H1 (cell line): ENCODE data around the gene PITPNC1. TPM values are rescaled to one million over a fixed set of nuclear protein-coding genes. Genes with fewer than 3 reads are reported as not detected.

ENCODE experiments used
- CTCF ChIA-PET: fragments of 300-600 bp; sonication (Branson Sonifier 250); formaldehyde crosslinking; loops from one replicate; lab custom pipeline; 2021; ENCODE audit not compliant: partially characterized antibody; lab: Charles Lee
- POLR2A ChIA-PET: fragments of 300-600 bp; sonication (Branson Sonifier 250); formaldehyde crosslinking; loops from one replicate; lab custom pipeline; 2021; ENCODE audit warnings: inconsistent platforms; ENCODE audit not compliant: partially characterized antibody; lab: Charles Lee
- DNase-seq, 2 experiments: peaks; one replicate each; pipeline versions ENCODE4 v3.0.0 to v3.0.0-alpha.2; 2010 to 2022; ENCODE audit warnings: low spot score in 2 of 2, low read depth in 1 of 2, mixed read lengths in 1 of 2
- FAIRE-seq: peaks from 2 replicates; lab custom pipeline; 2011; peaks lifted over from hg19 to GRCh38; lab: Jason Lieb, UNC
- H2AFZ ChIP-seq: 2 replicates; pipeline ENCODE4 v1.8.1; 2012; ENCODE audit warnings: low read length, inconsistent platforms
- H2AK5ac ChIP-seq: 2 replicates; pipeline ENCODE4 v1.6.1; 2013; ENCODE audit warnings: low read depth, low read length
- H2BK120ac ChIP-seq: replicated peaks from 2 replicates; pipeline ENCODE3; 2013; ENCODE audit warnings: low read depth, low read length, inconsistent platforms
- H2BK12ac ChIP-seq: 2 replicates; pipeline ENCODE4 v1.6.1; 2013; ENCODE audit warnings: low read depth, low read length
- H2BK15ac ChIP-seq: 2 replicates; pipeline ENCODE4 v1.6.1; 2013; ENCODE audit warnings: low read length
- H2BK20ac ChIP-seq: 2 replicates; pipeline ENCODE4 v1.6.1; 2013; ENCODE audit warnings: low read length
- H2BK5ac ChIP-seq: 2 replicates; pipeline ENCODE4 v1.6.1; 2013; ENCODE audit warnings: low read depth, low read length
- H3K14ac ChIP-seq: 2 replicates; pipeline ENCODE4 v1.6.1; 2013; ENCODE audit warnings: inconsistent platforms; ENCODE audit not compliant: insufficient read length
- H3K18ac ChIP-seq: 2 replicates; pipeline ENCODE4 v1.6.1; 2013; ENCODE audit warnings: low read length; ENCODE audit errors: extremely low read depth
- H3K23ac ChIP-seq: 2 replicates; pipeline ENCODE4 v1.6.1; 2013; ENCODE audit warnings: inconsistent platforms; ENCODE audit not compliant: insufficient read length
- H3K23me2 ChIP-seq: 2 replicates; pipeline ENCODE4 v1.6.1; 2013; ENCODE audit warnings: low read depth, low read length
- H3K27ac ChIP-seq: 2 replicates; pipeline ENCODE4 v1.6.1; 2011; ENCODE audit warnings: low read depth, low read length, inconsistent platforms
- H3K27me3 ChIP-seq, 4 experiments: replicated peaks in 1 of 4; 1 replicate in 1 of 4; 2 replicates in 3 of 4; pipeline versions ENCODE4 v1.6.1 to v1.8.1; 2011 to 2013; ENCODE audit warnings: low read length in 3 of 4, mild to moderate bottlenecking in 3 of 4, inconsistent platforms in 2 of 4, mixed read lengths in 2 of 4, moderate library complexity in 1 of 4; ENCODE audit not compliant: control insufficient read depth in 3 of 4, insufficient read depth in 3 of 4; ENCODE audit errors: extremely low read depth in 1 of 4
- H3K36me3 ChIP-seq, 4 experiments: 2 replicates each; pipeline versions ENCODE4 v1.6.1 to v1.8.1; 2011 to 2013; ENCODE audit warnings: mild to moderate bottlenecking in 4 of 4, low read length in 3 of 4, moderate library complexity in 2 of 4, control low read depth in 1 of 4, inconsistent platforms in 1 of 4; ENCODE audit not compliant: insufficient read depth in 4 of 4, control insufficient read depth in 2 of 4
- H3K4ac ChIP-seq: replicated peaks from 2 replicates; pipeline ENCODE3; 2013; ENCODE audit warnings: low read length, low read depth, mixed read lengths, inconsistent platforms; ENCODE audit not compliant: insufficient read length
- H3K4me1 ChIP-seq, 4 experiments: replicated peaks in 1 of 4; 1 replicate in 1 of 4; 2 replicates in 3 of 4; pipeline versions ENCODE4 v1.6.1 to v1.8.1; 2011 to 2013; ENCODE audit warnings: low read length in 3 of 4, inconsistent platforms in 2 of 4, mixed read lengths in 1 of 4; ENCODE audit not compliant: insufficient read depth in 4 of 4, control insufficient read depth in 3 of 4
- H3K4me2 ChIP-seq, 2 experiments: 2 replicates each; pipeline versions ENCODE4 v1.6.1 to v1.8.1; 2011 to 2013; ENCODE audit warnings: low read depth in 2 of 2, low read length in 2 of 2, control low read depth in 1 of 2, inconsistent platforms in 1 of 2, mild to moderate bottlenecking in 1 of 2; ENCODE audit not compliant: insufficient read depth in 1 of 2
- H3K4me3 ChIP-seq, 4 experiments: fragments of 200-600, 300-600 bp in 1 of 4; sonication (generic), shearing (Covaris generic), sonication (Bioruptor Twin) in 1 of 4; 2 replicates each; pipeline versions ENCODE4 v1.5.1 to v1.8.1; 2011 to 2016; ENCODE audit warnings: low read length in 4 of 4, low read depth in 3 of 4, control low read depth in 2 of 4, inconsistent platforms in 2 of 4, mild to moderate bottlenecking in 2 of 4, mixed read lengths in 1 of 4, moderate library complexity in 1 of 4; ENCODE audit not compliant: insufficient read depth in 2 of 4; ENCODE audit errors: extremely low read depth in 1 of 4
- H3K56ac ChIP-seq: replicated peaks from 2 replicates; pipeline ENCODE3; 2013; ENCODE audit warnings: low read depth, mild to moderate bottlenecking, mixed read lengths, low read length, inconsistent platforms; ENCODE audit not compliant: insufficient read length
- H3K79me1 ChIP-seq: 2 replicates; pipeline ENCODE4 v1.6.1; 2013; ENCODE audit warnings: low read depth, low read length, control low read depth
- H3K79me2 ChIP-seq, 2 experiments: 2 replicates each; pipeline versions ENCODE4 v1.6.1 to v1.8.1; 2012 to 2013; ENCODE audit warnings: low read length in 2 of 2, mild to moderate bottlenecking in 2 of 2, inconsistent platforms in 1 of 2; ENCODE audit not compliant: insufficient read depth in 2 of 2, control insufficient read depth in 1 of 2
- H3K9ac ChIP-seq, 4 experiments: replicated peaks in 1 of 4; 1 replicate in 1 of 4; 2 replicates in 3 of 4; pipeline versions ENCODE4 v1.6.1 to v1.8.1; 2011 to 2013; ENCODE audit warnings: low read depth in 3 of 4, low read length in 3 of 4, control low read depth in 2 of 4, mild to moderate bottlenecking in 2 of 4, moderate library complexity in 2 of 4, inconsistent platforms in 1 of 4; ENCODE audit errors: extremely low read depth in 1 of 4
- H3K9me3 ChIP-seq, 2 experiments: 2 replicates each; pipeline versions ENCODE4 v1.6.1 to v1.8.1; 2012 to 2013; ENCODE audit warnings: mild to moderate bottlenecking in 2 of 2, moderate library complexity in 2 of 2, control low read depth in 1 of 2, inconsistent platforms in 1 of 2, low read depth in 1 of 2, low read length in 1 of 2, mixed read lengths in 1 of 2; ENCODE audit not compliant: insufficient read depth in 2 of 2
- H4K20me1 ChIP-seq, 2 experiments: replicated peaks in 1 of 2; 2 replicates each; pipeline versions ENCODE3 to v1.8.1; 2011 to 2013; ENCODE audit warnings: inconsistent platforms in 2 of 2, low read length in 2 of 2, mild to moderate bottlenecking in 1 of 2; ENCODE audit not compliant: insufficient read depth in 2 of 2, control insufficient read depth in 1 of 2
- H4K5ac ChIP-seq: 2 replicates; pipeline ENCODE4 v1.6.1; 2013; ENCODE audit warnings: low read length, low read depth, mixed read lengths, inconsistent platforms; ENCODE audit not compliant: insufficient read length
- H4K8ac ChIP-seq: 2 replicates; pipeline ENCODE4 v1.8.0; 2013; ENCODE audit warnings: mild to moderate bottlenecking, moderate library complexity, low read length, inconsistent platforms; ENCODE audit not compliant: insufficient read depth; ENCODE audit errors: extremely low read depth
- H4K91ac ChIP-seq: replicated peaks from 2 replicates; pipeline ENCODE3; 2013; ENCODE audit warnings: low read length, mixed read lengths, inconsistent platforms; ENCODE audit not compliant: insufficient read length
- ATF2 ChIP-seq: IDR thresholded peaks from 2 replicates; pipeline ENCODE4 v1.6.1; 2012; ENCODE audit warnings: low read length, inconsistent platforms
- CEBPB ChIP-seq: IDR thresholded peaks from 2 replicates; pipeline ENCODE4 v1.6.1; 2012; ENCODE audit warnings: low read depth, low read length
- E2F6 ChIP-seq: IDR thresholded peaks from 2 replicates; pipeline ENCODE4 v1.6.1; 2012; ENCODE audit warnings: inconsistent platforms
- EP300 ChIP-seq, 2 experiments: IDR thresholded peaks; 1 replicate in 1 of 2; 2 replicates in 1 of 2; pipeline ENCODE4 v1.6.1; 2011 to 2012; ENCODE audit warnings: low read depth in 2 of 2, low read length in 2 of 2, mild to moderate bottlenecking in 2 of 2, borderline replicate concordance in 1 of 2, inconsistent platforms in 1 of 2, moderate library complexity in 1 of 2
- JUN ChIP-seq: IDR thresholded peaks from 2 replicates; pipeline ENCODE4 v1.6.1; 2011; ENCODE audit warnings: low read depth, mild to moderate bottlenecking, improper control_type of control experiment, low read length
- JUND ChIP-seq: IDR thresholded peaks from 2 replicates; pipeline ENCODE4 v1.6.1; 2011; ENCODE audit warnings: mild to moderate bottlenecking, improper control_type of control experiment, low read length
- NANOG ChIP-seq: IDR thresholded peaks from 2 replicates; pipeline ENCODE4 v1.6.1; 2011; ENCODE audit warnings: low read length, low read depth, mild to moderate bottlenecking, inconsistent platforms; ENCODE audit not compliant: insufficient read depth, poor library complexity, severe bottlenecking
- POLR2AphosphoS5 ChIP-seq: IDR thresholded peaks from 2 replicates; pipeline ENCODE4 v1.6.1; 2011; ENCODE audit warnings: low read depth, low read length
- POU5F1 ChIP-seq: IDR thresholded peaks from 2 replicates; pipeline ENCODE4 v1.6.1; 2011; ENCODE audit warnings: low read depth, mild to moderate bottlenecking, low read length, moderate library complexity
- RXRA ChIP-seq: IDR thresholded peaks from 2 replicates; pipeline ENCODE4 v1.6.1; 2011; ENCODE audit warnings: low read depth, mild to moderate bottlenecking, low read length, moderate library complexity; ENCODE audit not compliant: insufficient read depth
- SRF ChIP-seq: IDR thresholded peaks from 2 replicates; pipeline ENCODE4 v1.6.1; 2011; ENCODE audit warnings: mild to moderate bottlenecking, low read depth, low read length, moderate library complexity
- TAF1 ChIP-seq: IDR thresholded peaks from 2 replicates; pipeline ENCODE4 v1.6.1; 2011; ENCODE audit warnings: mild to moderate bottlenecking, low read depth, low read length
- WGBS, 2 experiments: shearing (Covaris generic) in 1 of 2; methylation state at CpG; one replicate each; pipeline versions ENCODE4 v1.1.6 to v1.1.7; 2013 to 2015; ENCODE audit warnings: low lambda C conversion rate in 2 of 2, mixed read lengths in 2 of 2, inconsistent platforms in 1 of 2, low coverage in 1 of 2, missing lambda C conversion rate in 1 of 2; ENCODE audit not compliant: insufficient replicate concordance in 2 of 2, insufficient coverage in 1 of 2, insufficient read length in 1 of 2; ENCODE audit errors: extremely low coverage in 1 of 2, missing lambda C conversion rate in 1 of 2; 5-methylcytosine and 5-hydroxymethylcytosine counted together
- polyA plus RNA-seq, 7 experiments: library from polyadenylated mRNA; depleted of rRNA in 3 of 7; stranded (reverse) in 5 of 7; unstranded in 2 of 7; fragments of >200 nt in 5 of 7; fragments of 200-250 nt in 2 of 7; gene quantifications; 1 replicate in 5 of 7; 2 replicates in 1 of 7; 4 replicates in 1 of 7; pipeline versions ENCODE4 v1.2.1 to v1.2.3, GENCODE V29; 2011 to 2013; ENCODE audit warnings: missing spikeins in 2 of 7, mixed read lengths in 2 of 7
- total RNA-seq: library from RNA; stranded (reverse); fragmentation: NEBNext Ultra II Directional; extraction: Animal tissue kit (Norgen Biotek cat#: 25700); gene quantifications from 2 replicates; pipeline ENCODE4 v1.2.1, GENCODE V29; 2021

PITPNC1 gene
- total and polyA plus RNA-seq, 2 of the 8 experiments (the other 6 are each of a cell fraction or from before 2014, with no cell fraction given) = 17.6 to 54.7 TPM

GRCh38 chr17:67737145-67737544 lies 360.1 kb downstream of the PITPNC1 start:
- H3K56ac ChIP-seq = no peak overlapping the region
- no peaks in the 10 kb centered on the region for H3K79me1 ChIP-seq
- FAIRE-seq = no peak
- no peak overlapping the region for H3K27ac ChIP-seq
- no peaks in the 10 kb centered on the region for H3K23me2 ChIP-seq
- H4K20me1 ChIP-seq = no peaks in the 10 kb centered on the region
- no peak overlapping the region for H2BK120ac ChIP-seq
- no peak for DNase-seq
- peaks cover 0 to 11% of the 10 kb centered on the region in 2 experiments; a peak in 2 of 4 replicates for H3K79me2 ChIP-seq
- no peak overlapping the region for H2BK15ac ChIP-seq
- H2BK12ac ChIP-seq = no peak overlapping the region
- H4K5ac ChIP-seq = no peak overlapping the region
- 94% methylated on average over 8 of the region's 8 CpGs; no CpG with 5 or more reads in 1 of the 2 experiments for WGBS, 2 experiments
- no peaks in the 10 kb centered on the region for H3K27me3 ChIP-seq
- H2AK5ac ChIP-seq = no peak overlapping the region
- no peak overlapping the region for H3K18ac ChIP-seq
- no peak overlapping the region for H3K14ac ChIP-seq
- no peak overlapping the region for H3K4me2 ChIP-seq
- H3K4me3 ChIP-seq = no peak overlapping the region
- H3K4ac ChIP-seq = no peak overlapping the region
- no peak overlapping the region for H4K8ac ChIP-seq
- H3K23ac ChIP-seq = no peak overlapping the region
- no peak overlapping the region for H3K9ac ChIP-seq
- CTCF ChIA-PET = interaction anchor here (3.1 kb wide), 1 partner anchor 13 kb away, joined by 13 read pairs; no protein-coding TSS in a partner anchor
- H2AFZ ChIP-seq = no peak overlapping the region
- POLR2A ChIA-PET = interaction anchor here (1.3 to 3.3 kb wide), 4 partner anchors 10 to 19 kb away, joined by 4 to 8 read pairs (median 6); partner anchors contain the start of gene NOL11
- no peak overlapping the region for H4K91ac ChIP-seq
- no peak overlapping the region for H2BK5ac ChIP-seq
- peaks cover 25 to 77% (median 54%) of the 10 kb centered on the region in 4 experiments for H3K36me3 ChIP-seq
- no peaks in the 10 kb centered on the region for H3K9me3 ChIP-seq
- peaks cover 2 to 10% (median 3%) of the 10 kb centered on the region in 4 experiments; a peak in 4 of 7 replicates for H3K4me1 ChIP-seq
- no peak overlapping the region for H2BK20ac ChIP-seq
- TF ChIP-seq POLR2AphosphoS5 (no peak), JUN (no peak), TAF1 (no peak), POU5F1 (no peak), SRF (no peak), CEBPB (no peak), JUND (no peak), RXRA (no peak), EP300 (IDR thresholded peaks at IDR 0.05; ENCODE audit: borderline replicate concordance in 1 of 2, low read depth in 2 of 2, low read length in 2 of 2) (no peak), NANOG (no peak), E2F6 (no peak), ATF2 (no peak)
